Mononuclear cell (primary cell): ENCODE results near the gene CLEC4C. TPM values are rescaled to one million over a fixed set of nuclear protein-coding genes. Genes with fewer than 3 reads are reported as not detected.
"Not testable (repeated sequence)": the region's sequence is repeated elsewhere in the genome, so short reads cannot be mapped to it uniquely, and the experiment has no call there.

Experiments
- H3K27me3 ChIP-seq: 2 replicates; pipeline ENCODE4 v1.6.0; 2011; ENCODE audit warnings: low read length, control low read depth; ENCODE audit not compliant: insufficient read depth
- H3K4me1 ChIP-seq: 2 replicates; pipeline ENCODE4 v1.5.1; 2011; ENCODE audit warnings: mild to moderate bottlenecking, low read length, control low read depth; ENCODE audit not compliant: insufficient read depth
- H3K4me3 ChIP-seq: 2 replicates; pipeline ENCODE4 v1.5.1; 2011; ENCODE audit warnings: mild to moderate bottlenecking, low read length, moderate library complexity
- H3K9me3 ChIP-seq: 2 replicates; pipeline ENCODE4 v1.5.1; 2011; ENCODE audit warnings: low read depth, mild to moderate bottlenecking, control low read depth, low read length
- total RNA-seq: library from RNA; depleted of rRNA; stranded (reverse); fragments of >200 nt; gene quantifications from one replicate; pipeline ENCODE4 v1.2.3, GENCODE V29; 2012

The CLEC4C gene
- 3.0 TPM for total RNA-seq

- H3K27me3 ChIP-seq, result no peaks in the 10 kb centered on the region
- no peaks in the 10 kb centered on the region for H3K9me3 ChIP-seq
- no peak within 1 kb of the TSS for H3K4me3 ChIP-seq
- H3K4me1 ChIP-seq, result peaks cover 16% of the 10 kb centered on the region
Measured at GRCh38 chr12:7747246-7747645, at the start of gene CLEC4C. CLEC4C (minus strand) TSS chr12:7747375; CDS start chr12:7747348, 27 bp downstream.

- Histone ChIP-seq H3K9me3 (no peaks in the 10 kb centered on the region), H3K27me3 (no peaks in the 10 kb centered on the region), H3K4me3 (no peak overlapping the region), H3K4me1 (peaks cover 26% of the 10 kb centered on the region)
Measured at GRCh38 chr12:7793211-7793610, 46.0 kb upstream of the CLEC4C start.

- H3K27me3 ChIP-seq, H3K9me3 ChIP-seq, H3K4me3 ChIP-seq: not testable (repeated sequence)
- H3K4me1 ChIP-seq, result peaks cover 42% of the 10 kb centered on the region
Measured at GRCh38 chr12:7788884-7789528, 41.8 kb upstream of the CLEC4C start, which contains the start of gene NANOG. NANOG (plus strand) TSS chr12:7789402; CDS start chr12:7789615, 213 bp downstream.

- no peaks in the 10 kb centered on the region for H3K9me3 ChIP-seq
- H3K4me3 ChIP-seq, result no peak overlapping the region
- H3K27me3 ChIP-seq, result no peaks in the 10 kb centered on the region
- peaks cover 35% of the 10 kb centered on the region for H3K4me1 ChIP-seq
Measured at GRCh38 chr12:7788294-7788660, 41.1 kb upstream of the CLEC4C start.

GRCh38 chr12:7787574-7788293, 40.6 kb upstream of the CLEC4C start:
- Histone ChIP-seq H3K4me1 (peaks cover 31% of the 10 kb centered on the region), H3K4me3 (no peak overlapping the region), H3K27me3 (no peaks in the 10 kb centered on the region), H3K9me3 (no peaks in the 10 kb centered on the region)

- Histone ChIP-seq H3K4me3 (no peak overlapping the region), H3K27me3 (no peaks in the 10 kb centered on the region), H3K4me1 (peaks cover 20% of the 10 kb centered on the region), H3K9me3 (no peaks in the 10 kb centered on the region)
Measured at GRCh38 chr12:7784701-7785100, 37.5 kb upstream of the CLEC4C start.

GRCh38 chr12:7783433-7783832, 36.3 kb upstream of the CLEC4C start:
- not testable (repeated sequence) for H3K9me3 ChIP-seq, H3K4me3 ChIP-seq, H3K27me3 ChIP-seq
- H3K4me1 ChIP-seq, result peaks cover 19% of the 10 kb centered on the region

GRCh38 chr12:7782055-7782454, 34.9 kb upstream of the CLEC4C start:
- Histone ChIP-seq H3K4me1 (peaks cover 5% of the 10 kb centered on the region), H3K4me3 (no peak overlapping the region), H3K9me3 (no peaks in the 10 kb centered on the region), H3K27me3 (no peaks in the 10 kb centered on the region)

- H3K9me3 ChIP-seq, result no peaks in the 10 kb centered on the region
- H3K27me3 ChIP-seq, result no peaks in the 10 kb centered on the region
- H3K4me1 ChIP-seq, result peaks cover 4% of the 10 kb centered on the region
- no peak overlapping the region for H3K4me3 ChIP-seq
Measured at GRCh38 chr12:7781274-7781673, 34.1 kb upstream of the CLEC4C start.

GRCh38 chr12:7769999-7770398, 22.8 kb upstream of the CLEC4C start:
- Histone ChIP-seq H3K9me3 (no peaks in the 10 kb centered on the region), H3K27me3 (no peaks in the 10 kb centered on the region), H3K4me3 (no peak overlapping the region), H3K4me1 (no peaks in the 10 kb centered on the region)

GRCh38 chr12:7758766-7759140, 11.6 kb upstream of the CLEC4C start:
- Histone ChIP-seq H3K4me3 (no peak overlapping the region), H3K27me3 (no peaks in the 10 kb centered on the region), H3K4me1 (peaks cover 25% of the 10 kb centered on the region), H3K9me3 (no peaks in the 10 kb centered on the region)

GRCh38 chr12:7756993-7757392, 9.8 kb upstream of the CLEC4C start:
- Histone ChIP-seq H3K27me3 (no peaks in the 10 kb centered on the region), H3K9me3 (no peaks in the 10 kb centered on the region), H3K4me1 (peaks cover 39% of the 10 kb centered on the region), H3K4me3 (no peak overlapping the region)

GRCh38 chr12:7755668-7756067, 8.5 kb upstream of the CLEC4C start:
- peaks cover 39% of the 10 kb centered on the region for H3K4me1 ChIP-seq
- H3K27me3 ChIP-seq, H3K4me3 ChIP-seq, H3K9me3 ChIP-seq: not testable (repeated sequence)

- not testable (repeated sequence) for H3K9me3 ChIP-seq, H3K27me3 ChIP-seq, H3K4me3 ChIP-seq
- H3K4me1 ChIP-seq, result peaks cover 34% of the 10 kb centered on the region
Measured at GRCh38 chr12:7751941-7752922, 5.1 kb upstream of the CLEC4C start.

GRCh38 chr12:7751394-7751793, 4.2 kb upstream of the CLEC4C start:
- Histone ChIP-seq H3K4me1 (peaks cover 34% of the 10 kb centered on the region), H3K9me3 (no peaks in the 10 kb centered on the region), H3K27me3 (no peaks in the 10 kb centered on the region), H3K4me3 (no peak overlapping the region)
